ENCODE data around the gene SPP1. TPM values are rescaled to one million over a fixed set of nuclear protein-coding genes. Genes with fewer than 3 reads are reported as not detected.
"Not testable (repeated sequence)": the region's sequence is repeated elsewhere in the genome, so short reads cannot be mapped to it uniquely, and the experiment has no call there.

Gene SPP1
- total and polyA plus RNA-seq, 9 of the 15 experiments (the other 6 are each of a cell fraction or from before 2014, with no cell fraction given): 0.10 to 0.64 TPM; not detected in 7

DNA sequence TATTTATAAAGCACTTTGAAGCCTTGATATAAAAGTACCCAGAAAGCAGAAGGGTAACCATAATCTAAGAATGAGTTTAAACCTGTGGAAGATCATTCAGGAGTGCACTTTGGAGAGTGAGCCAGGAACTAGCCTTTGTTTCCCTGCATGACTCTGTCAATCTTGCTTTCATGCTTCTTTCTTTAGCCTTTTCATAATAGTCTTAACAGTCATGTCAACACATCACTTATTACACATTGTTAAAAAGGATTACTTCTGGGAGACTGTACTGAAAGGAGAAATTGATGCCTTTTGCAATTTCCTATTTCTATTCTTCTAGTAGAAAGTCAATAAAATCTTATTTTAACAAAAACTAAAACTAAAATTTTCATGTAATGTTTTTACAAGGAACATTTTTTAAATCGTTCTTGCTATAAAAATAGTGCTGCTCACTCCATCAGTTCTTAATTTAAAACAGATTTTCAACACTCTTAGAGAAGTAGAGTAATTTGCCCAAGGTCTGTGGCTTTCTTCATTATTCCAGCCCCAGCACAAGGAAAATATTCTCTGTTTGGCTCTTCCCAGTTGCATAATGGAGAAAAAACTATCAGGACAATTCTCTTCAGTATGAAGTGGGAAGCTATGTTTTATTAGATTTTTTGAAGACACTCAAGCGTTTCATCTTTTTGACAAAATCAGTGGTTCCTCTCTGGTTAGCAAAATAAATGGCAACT, 35.4 kb upstream of the SPP1 start (continued):
- TF ChIP-seq, protein P1, sequence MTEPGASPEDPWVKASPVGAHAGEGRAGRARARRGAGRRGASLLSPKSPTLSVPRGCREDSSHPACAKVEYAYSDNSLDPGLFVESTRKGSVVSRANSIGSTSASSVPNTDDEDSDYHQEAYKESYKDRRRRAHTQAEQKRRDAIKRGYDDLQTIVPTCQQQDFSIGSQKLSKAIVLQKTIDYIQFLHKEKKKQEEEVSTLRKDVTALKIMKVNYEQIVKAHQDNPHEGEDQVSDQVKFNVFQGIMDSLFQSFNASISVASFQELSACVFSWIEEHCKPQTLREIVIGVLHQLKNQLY (CRISPR knock-in tag; conservative IDR thresholded peaks at IDR 0.05): no peak
- TF ChIP-seq RBM39 (optimal IDR thresholded peaks at IDR 0.05; ENCODE audit: low read depth, low read length) (no peak), ZNF140 (CRISPR knock-in tag; IDR thresholded peaks at IDR 0.05) (no peak), ZNF212 (CRISPR knock-in tag; IDR thresholded peaks at IDR 0.05) (no peak), FOXK1 (CRISPR knock-in tag; IDR thresholded peaks at IDR 0.05; ENCODE audit: borderline replicate concordance) (no peak)
- TF ChIP-seq, protein P2, sequence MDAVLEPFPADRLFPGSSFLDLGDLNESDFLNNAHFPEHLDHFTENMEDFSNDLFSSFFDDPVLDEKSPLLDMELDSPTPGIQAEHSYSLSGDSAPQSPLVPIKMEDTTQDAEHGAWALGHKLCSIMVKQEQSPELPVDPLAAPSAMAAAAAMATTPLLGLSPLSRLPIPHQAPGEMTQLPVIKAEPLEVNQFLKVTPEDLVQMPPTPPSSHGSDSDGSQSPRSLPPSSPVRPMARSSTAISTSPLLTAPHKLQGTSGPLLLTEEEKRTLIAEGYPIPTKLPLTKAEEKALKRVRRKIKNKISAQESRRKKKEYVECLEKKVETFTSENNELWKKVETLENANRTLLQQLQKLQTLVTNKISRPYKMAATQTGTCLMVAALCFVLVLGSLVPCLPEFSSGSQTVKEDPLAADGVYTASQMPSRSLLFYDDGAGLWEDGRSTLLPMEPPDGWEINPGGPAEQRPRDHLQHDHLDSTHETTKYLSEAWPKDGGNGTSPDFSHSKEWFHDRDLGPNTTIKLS (IDR thresholded peaks at IDR 0.05; ENCODE audit: borderline replicate concordance, low read depth): no peak

DNA sequence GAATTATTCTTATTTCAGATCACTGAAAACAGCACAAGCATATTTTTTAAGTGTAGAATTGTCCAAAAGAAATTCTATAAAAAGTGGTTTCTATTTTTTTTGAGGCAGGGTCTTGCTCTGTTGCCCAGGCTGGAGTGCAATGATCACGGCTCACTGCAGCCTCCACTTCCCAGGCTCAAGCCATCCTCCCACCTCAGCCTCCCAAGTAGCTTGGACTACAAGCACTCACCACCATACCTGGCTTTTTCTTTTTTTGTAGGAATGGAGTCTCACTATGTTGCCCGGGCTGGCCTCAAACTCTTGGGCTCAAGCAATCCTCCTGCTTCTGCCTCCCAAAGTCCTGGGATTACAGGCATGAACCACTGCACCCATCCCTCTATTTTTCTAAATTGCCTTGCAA, 34.7 kb upstream of the SPP1 start:
- H3K79me2 ChIP-seq (ENCODE audit: control insufficient read depth, insufficient read depth, low read length); H3K4me3 ChIP-seq; H3K4me1 ChIP-seq (replicated peaks in 1 of 2; ENCODE audit: control insufficient read depth in 2 of 2, insufficient read depth in 2 of 2, low read length in 2 of 2); H3K9me1 ChIP-seq (ENCODE audit: control insufficient read depth, insufficient read depth, low read length); H2AFZ ChIP-seq (ENCODE audit: low read depth, low read length); H4K20me1 ChIP-seq (replicated peaks; ENCODE audit: control insufficient read depth, insufficient read depth, low read length); H3K9ac ChIP-seq (ENCODE audit: insufficient read depth in 1 of 2, low read depth in 2 of 2, low read length in 2 of 2); DNase-seq (ENCODE audit: extremely low read depth in 1 of 4, low spot score in 3 of 4); H3K36me3 ChIP-seq (ENCODE audit: control insufficient read depth, insufficient read depth, low read length); H3K9me3 ChIP-seq (replicated peaks; ENCODE audit: control insufficient read depth, insufficient read depth, low read depth, low read length); FAIRE-seq; H3K27me3 ChIP-seq (ENCODE audit: control insufficient read depth in 2 of 2, insufficient read depth in 2 of 2, low read length in 2 of 2); CTCF ChIA-PET (ENCODE audit: low intra/inter-chr PET ratio); BruUV-seq (replicated peaks); in situ Hi-C loops (cut with MboI); H3K4me2 ChIP-seq (ENCODE audit: insufficient read depth, low read length); POLR2A ChIA-PET; ATAC-seq; intact Hi-C loops (cut with micrococcal nuclease); H3K27ac ChIP-seq (ENCODE audit: extremely low read depth, low read depth, low read length): not testable (repeated sequence)
- WGBS (ENCODE audit: insufficient coverage, low coverage, missing lambda C conversion rate): 0% methylated on average over 2 of the region's 2 CpGs

Data from K562 (cell line).